GM18870 (cell line): ENCODE measurements around the gene TCHP.
"Not testable (repeated sequence)": the region's sequence is repeated elsewhere in the genome, so short reads cannot be mapped to it uniquely, and the experiment has no call there.

Experiments
- ATAC-seq: cut with Tn5 transposase; IDR thresholded peaks from one replicate; pipeline ENCODE4 v1.9.1; 2021; ENCODE audit warnings: moderate library complexity; ENCODE audit not compliant: unreplicated experiment

The TCHP gene

DNA sequence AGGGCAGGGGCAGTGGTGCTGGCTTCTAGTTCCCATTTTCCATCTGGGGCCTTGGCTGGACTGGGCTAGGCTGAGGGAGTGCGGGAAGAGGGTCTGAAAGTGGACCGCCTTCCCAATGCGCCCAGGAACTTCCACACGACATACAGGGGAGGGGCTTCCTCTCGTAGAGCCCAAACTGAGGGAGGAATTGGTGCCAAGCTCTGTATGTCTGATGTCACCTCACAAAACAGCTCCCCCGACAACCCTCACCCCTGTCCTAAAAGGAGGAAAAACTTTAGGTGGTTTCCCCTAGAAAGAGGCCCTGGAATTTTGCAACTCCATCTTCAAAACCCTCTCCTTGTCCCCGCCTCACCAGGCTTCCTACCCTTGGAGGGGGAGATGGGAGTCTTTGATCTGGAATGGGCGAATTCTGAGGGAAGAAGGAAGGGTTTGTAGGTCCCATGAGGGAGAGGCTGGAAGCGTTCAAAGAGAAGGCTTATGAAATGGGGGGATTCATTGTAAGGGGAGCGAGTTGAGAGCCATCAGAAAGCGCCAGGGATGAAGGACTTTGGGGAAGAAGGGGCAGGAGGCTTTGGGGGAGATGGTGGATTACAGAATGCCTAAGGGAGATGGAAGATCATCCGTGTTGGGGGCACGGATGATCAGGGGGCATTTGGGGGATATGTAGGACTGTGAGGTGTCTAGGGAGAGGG is 20.6 kb upstream of the TCHP start:
- no peak for ATAC-seq

DNA sequence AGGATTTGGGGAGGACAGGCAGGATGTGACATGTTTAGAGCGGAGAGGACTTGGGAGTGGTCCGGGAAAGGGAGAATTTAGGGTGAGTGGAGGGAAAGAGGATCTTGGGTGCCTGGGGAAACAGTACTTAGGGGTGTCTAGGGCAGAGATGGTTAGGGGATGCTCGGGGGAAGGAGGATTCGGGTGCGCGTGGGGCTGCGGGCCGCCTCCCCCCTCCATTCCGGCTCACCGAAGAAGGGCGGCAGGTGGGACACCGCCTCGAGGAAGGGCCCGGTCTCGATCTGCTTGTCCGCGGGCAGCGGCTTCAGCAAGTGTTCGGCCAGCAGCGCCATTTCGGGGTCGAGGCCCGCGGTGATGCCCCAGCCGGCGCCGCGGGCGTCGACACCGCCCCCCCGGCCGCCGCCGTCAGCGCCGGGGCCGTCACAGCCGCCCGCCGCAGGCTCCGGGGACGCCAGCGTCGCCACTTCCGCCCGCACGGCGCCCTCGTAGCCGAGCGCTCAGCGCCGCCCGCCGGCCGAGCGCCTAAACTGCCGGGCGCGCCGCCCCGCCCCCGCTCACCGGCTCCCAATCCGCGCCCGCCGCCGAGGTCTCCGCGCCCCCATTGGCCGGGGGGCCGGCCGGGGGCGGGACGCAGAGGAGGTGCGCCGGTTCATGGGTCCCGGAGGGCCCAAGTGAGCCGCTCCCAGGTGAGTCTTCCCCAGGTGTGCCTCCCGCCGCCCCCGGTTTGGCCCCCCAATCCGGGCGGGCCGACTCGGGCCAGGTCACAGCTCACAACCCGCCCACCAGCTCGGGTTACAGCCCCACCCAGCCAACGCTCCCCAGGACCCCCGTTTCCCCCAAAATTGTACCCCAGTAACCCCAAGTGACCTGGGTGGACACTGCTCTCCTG is 19.8 kb upstream of the TCHP start, which contains the start of gene GLTP:
TSS of gene GLTP (minus strand) at position 499 of the 889 bp plus-strand sequence. CDS start at position 332, 167 bp downstream.
- ATAC-seq = no peak

DNA sequence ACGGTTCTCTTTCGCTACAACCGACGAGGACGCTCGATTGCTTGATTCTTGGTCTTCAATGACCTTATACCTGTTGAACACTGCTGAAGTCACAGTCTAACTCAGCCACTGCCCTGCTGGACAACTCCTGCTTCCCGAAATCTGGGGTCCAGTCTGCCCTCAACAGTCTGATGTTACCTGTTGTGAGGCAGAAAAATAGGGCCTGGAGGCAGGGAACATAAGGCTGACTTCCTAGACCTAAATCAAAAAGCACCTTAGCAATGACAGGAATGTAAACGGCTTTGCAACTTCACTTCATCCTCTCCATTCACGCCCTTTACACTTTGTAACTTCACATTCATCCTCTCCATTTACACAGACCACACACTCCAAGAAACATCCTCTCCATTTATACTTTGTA is 19.1 kb upstream of the TCHP start:
- no peak for ATAC-seq

DNA sequence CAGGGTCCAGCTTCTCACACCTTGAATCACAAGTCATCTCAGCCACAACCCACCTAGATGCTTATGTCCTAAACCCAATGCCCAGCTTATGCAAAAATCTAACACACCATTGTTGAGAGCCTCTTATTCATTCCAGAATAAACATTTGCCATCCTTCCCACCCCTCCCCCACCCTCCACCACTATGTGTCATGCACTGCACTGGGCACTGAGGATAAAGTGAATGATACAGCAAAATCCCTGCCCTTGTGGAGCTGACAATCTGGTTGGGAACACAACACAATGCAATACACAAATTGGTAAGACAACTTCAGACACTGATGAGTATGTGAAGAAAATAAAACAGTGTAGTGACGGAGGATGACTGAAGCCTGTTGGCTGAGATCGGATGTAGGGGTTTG is 18.3 kb upstream of the TCHP start:
- ATAC-seq = no peak

DNA sequence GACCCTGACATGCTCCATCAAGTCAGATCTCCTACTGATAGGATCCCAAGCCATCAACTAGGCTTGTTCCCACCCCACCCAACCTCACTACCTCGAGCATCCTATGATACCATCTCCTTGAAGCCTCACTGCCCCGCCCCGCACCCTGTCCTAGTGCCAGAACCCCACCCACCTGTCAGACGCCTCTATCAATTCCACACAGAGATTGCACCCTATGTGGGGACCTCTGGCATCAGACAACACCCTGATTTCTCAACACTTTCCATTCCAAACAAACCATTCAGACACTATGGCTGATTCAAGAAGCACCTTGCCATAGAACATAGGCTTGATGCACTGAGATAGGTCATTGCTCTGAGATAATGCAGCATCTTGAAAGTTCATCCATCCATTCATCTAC is 16.6 kb upstream of the TCHP start:
- no peak for ATAC-seq

DNA sequence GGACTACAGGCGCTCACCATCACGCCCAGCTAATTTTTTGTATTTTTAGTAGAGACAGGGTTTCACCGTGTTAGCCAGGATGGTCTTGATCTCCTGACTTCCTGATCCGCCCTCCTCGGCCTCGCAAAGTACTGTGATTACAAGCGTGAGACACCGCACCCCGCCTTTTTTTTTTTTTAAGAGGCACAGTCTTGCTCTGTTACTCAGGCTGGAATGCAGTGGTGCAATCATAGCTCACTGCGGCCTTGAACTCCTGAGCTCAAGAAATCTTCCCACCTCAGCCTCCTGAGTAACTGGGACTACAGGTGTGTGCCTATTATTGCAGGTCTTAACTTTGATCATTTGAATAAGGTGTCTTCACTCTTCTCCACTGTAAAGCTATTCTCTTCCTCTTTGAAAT is 14.5 kb upstream of the TCHP start:
- no peak for ATAC-seq

DNA sequence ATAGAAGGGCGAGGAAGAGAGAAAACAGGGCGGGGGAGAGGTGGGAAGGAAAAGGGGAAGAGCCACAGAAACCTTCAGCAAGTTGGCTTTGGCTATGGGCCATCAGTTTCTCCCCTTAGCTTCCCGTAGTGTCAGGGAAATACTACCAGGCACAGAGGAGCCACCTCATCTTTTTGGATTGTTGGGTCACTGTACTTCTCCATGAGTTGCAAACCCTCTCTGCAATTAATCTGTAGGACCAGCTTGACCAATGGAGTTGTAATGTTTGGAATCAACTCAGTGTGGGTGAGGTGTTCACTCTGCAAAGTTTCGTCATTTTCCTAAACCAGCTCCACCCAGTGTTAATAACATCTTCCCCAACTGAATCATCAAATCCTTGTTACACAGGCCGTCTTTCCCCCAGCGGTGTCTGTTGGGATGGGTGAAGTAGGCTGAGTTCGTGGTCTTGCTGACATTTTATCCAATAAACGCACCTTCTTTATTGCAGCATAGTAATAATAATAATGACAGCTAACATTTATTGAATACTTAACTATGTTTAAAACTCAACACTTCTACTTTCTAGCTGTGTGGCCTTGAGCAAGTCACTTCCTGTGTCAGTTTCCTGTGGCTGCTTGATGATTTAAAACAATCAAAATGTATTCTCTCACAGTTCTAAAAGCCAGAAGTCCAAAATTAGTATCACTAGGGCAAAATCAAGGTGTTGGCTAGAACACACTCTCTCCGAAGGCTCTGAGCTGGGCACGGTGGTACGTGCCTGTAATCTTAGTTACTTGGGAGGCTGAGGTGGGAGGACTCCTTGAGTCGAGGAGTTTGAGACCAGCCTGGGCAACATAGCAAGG is 11.7 kb upstream of the TCHP start:
- no peak for ATAC-seq

DNA sequence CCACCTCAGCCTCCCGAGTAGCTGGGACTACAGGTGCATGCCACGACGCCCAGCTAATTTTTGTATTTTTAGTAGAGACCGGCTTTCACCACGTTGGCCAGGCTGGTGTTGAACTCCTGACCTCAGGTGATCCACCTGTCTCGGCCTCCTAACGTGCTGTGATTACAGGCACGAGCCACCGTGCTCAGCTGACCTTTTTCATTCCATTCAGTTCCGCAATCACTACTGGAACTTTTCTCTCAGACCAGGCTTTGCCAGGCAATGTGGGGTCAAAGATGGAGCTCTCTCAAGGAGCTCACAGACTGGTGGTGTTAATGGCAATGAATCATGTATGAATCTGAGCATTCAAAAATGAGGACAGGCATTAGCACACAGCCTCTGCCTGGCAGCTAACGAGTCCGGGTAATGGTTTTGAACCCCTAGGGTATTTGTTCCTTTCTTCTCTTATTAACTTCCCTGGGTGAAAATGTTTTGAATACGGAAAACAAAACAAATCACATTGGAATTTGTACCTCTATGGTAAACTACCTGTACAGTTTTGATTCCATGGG is 9.4 kb upstream of the TCHP start:
- no peak for ATAC-seq

DNA sequence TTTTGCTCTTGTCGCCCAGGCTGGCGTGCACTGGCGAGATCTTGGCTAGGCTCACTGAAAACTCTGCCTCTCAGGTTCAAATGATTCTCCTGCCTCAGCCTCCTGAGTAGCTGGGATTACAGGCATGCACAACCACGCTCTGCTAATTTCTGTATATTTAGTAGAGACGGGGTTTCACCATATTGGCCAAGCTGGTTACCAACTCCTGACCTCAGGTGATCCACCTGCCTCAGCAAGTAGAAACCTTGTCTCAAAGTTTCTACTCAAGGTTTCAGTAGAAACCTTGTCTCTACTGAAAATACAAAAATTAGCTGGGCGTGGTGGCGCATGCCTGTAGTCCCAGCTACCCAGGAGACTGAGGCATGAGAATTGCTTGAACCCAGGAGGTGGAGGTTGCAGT is 8.3 kb upstream of the TCHP start:
- not testable (repeated sequence) for ATAC-seq

DNA sequence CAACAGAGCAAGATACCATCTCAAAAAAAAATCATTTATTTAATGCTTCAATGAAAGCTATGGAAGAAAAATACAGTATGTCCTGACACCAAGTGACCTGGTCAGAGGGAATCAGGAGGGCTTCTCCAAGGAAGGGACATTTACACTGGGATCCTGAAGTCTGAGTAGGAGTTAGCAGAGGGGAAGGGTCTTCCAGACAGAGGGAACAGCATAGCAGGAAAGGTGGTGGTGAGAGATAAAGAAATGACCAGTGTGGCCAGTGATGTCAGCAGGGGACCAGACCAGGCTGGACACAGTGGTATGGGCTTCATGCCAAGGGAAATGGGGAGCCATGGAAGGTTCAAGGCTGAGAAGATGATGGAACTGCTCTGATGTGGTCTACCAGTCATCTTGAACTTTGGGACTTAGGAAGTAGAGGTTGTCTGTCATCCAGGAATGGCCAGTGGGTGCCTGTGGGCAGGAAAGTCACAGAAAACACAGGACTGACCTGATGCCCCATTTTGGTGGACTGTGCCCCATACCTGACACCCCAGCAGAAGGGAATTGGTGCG is 7.8 kb upstream of the TCHP start:
- ATAC-seq = no peak

DNA sequence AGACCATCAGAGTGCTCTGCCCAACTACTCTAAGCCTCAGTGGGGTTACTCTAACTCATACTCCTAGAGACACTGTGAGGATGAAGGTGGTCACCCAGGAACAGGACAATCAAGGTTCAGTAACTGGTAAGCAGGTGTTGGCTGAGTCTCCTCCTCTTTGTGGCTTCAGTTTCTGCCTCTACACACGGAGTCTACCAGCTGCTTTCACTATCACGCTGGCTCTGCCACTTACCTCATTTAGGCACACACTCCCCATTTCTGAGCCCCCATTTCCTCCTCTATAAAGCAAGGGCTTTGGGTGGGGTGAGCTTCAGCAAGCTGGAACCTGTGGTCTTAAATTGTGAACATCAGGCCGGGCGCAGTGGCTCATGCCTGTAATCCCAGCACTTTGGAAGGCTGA is 7.3 kb upstream of the TCHP start:
- ATAC-seq = peak; percentile 60

DNA sequence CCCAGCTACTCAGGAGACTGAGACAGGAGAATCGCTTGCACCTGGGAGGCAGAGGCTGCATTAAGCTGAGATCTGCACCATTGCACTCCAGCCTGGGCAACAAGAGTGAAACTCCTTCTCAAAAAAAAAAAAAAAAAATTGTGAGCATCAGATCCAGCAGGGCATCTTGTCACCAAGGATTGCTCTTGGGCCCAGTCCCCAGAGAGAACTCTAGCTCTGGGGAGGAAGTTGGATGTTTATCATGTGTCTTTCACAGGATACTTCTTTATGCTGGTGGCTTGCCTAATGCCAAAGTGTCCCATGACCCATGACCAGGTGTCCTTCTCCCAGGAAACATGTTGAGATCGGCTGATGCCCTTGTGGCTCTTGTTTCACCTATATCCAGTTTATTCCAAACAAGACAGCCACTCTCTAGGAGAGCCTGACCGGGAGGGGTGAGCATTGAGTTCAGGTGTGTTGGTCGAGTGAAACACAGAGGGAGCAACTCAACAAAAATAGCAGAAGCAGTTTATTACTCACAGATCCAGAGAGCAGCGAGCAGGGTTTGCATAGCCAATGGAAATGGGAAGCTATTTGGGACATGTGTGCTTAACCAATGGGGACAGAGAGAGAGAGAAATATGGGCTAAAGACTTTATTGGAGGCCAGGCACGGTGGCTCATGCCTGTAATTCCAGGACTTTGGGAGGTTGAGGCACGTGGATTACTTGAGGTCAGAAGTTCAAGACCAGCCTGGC is 6.6 kb upstream of the TCHP start:
- no peak for ATAC-seq

DNA sequence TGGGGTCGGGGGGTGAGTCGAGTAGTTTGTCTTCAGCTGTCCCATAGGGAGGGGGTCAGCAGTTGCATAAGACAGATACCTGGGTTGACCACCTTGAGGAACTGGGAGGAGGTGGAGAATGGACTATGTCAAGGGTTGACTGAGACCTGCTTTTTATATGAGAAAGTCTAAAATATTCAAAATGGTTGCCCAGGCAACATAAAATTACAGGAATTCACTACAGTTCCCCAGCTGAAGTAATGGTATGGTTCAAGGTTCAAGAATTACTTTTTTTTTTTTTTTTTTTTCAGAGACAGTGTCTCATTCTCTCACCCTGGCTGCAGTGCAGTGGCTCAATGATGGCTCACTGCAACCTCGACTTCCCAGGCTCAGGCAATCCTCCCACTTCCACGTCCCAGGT is 5.1 kb upstream of the TCHP start:
- ATAC-seq = no peak

DNA sequence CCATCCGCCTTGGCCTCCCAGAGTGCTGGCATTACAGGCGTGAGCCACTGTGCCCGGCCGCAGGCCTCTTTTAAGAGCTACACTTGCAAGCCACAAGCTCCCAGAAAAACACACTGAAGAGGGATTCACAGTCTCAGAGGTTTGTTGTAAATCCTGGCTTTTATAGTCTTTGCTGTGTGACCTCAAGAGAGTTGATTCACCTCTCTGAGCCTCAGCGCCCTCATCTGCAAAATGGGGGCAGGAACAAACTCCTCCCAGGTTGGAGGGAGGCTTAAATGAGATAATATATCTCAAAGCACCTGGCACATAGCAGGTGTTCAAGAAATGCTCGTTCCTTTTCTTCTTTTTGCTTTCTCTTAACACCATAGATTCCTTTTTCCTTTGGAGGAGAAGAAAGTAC is 3.9 kb upstream of the TCHP start:
- no peak for ATAC-seq

DNA sequence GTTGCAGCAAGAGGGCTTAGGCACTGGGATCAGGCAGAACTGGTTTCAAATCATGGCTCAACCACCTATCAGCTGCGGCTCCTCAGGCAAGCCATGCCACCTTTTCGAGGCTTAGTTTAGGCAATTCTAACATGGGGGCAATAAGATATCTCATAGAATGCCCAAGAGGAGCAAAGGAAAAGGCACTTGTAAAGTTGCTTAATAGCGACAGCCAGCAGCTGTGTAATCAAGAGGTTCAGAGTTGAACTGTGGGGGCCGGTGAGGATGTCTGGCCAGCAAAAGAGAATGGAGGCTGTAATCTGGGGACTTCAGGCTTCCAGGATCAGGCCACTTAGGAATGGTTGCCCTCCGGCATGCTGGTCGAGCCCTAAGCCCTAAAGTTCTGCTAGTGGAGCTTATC is 3.0 kb upstream of the TCHP start:
- no peak for ATAC-seq

DNA sequence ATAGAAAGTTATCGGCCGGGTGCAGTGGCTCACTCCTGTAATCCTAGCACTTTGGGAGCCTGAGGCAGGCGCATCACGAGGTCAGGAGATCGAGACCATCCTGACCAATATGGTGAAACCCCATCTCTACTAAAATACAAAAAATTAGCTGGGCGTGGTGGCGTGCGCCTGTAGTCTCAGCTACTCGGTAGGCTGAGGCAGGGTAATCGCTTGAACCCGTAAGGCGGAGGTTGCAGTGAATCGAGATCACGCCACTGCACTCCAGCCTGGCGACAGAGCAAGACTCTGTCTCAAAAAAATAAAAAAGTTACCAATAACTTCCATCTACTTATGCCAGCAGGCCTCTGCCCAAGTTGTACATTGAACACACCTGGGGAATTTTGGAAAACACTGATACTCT is 729 bp upstream of the TCHP start:
- not testable (repeated sequence) for ATAC-seq

DNA sequence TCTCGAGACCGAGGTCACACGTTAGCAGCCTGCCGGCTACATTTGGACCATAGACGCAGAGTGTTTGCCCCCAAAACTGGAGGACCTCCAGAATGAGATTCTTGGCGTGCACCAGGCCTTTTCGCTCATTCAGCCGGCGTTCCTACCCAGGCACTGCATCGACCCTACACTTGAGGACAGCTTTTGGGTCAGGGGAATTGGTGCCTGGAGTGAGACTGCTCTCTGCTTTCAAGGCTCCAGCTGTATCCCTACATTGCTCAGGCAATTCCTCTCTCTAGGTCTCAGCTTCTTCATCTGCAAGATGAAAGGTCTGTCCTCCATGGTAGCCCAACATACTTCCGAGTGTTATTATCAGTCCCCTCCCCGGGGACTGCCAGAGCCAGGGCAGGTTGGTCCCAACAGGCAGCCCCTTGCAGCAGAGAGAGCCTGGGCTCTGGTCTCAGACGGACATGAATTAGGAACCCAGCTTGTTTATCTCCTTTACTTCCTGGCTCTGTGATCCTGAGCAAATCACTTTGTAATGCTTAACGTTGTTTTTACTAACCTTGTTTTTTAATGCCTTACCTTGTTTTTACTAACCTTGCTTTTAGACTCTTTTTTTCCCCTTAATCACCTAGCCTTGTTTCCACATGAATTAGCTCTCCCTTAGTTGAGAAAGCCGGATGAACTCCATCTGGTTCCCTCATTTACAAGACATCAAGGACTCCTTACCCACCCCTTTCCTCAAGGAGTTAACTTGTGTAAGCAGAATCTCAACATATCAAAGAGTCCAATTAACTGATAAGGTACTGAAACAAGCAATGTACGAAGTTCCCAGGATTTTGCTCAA is 892 bp downstream of the TCHP start:
- ATAC-seq = no peak

DNA sequence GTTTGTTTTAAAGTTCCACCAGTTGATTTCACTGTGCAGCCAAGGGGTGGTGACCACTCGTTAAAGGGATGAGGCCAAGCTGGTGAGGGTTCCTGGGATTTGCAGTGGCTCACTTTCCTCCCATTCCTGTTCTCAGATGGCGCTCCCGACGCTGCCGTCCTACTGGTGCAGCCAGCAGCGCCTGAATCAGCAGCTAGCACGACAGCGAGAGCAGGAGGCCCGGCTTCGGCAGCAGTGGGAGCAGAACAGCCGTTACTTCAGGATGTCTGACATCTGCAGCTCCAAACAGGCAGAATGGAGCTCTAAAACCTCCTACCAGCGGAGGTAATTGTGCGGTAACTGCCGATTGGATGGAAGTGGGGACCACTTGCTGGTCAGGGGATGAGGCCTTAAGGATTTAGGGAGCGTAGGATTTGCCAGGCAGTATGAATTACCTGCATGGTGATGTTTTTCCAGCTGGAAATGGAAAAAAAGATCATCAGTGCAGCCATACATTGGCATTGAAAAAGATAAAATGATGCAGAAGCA is 2.9 kb downstream of the TCHP start:
- ATAC-seq = no peak

DNA sequence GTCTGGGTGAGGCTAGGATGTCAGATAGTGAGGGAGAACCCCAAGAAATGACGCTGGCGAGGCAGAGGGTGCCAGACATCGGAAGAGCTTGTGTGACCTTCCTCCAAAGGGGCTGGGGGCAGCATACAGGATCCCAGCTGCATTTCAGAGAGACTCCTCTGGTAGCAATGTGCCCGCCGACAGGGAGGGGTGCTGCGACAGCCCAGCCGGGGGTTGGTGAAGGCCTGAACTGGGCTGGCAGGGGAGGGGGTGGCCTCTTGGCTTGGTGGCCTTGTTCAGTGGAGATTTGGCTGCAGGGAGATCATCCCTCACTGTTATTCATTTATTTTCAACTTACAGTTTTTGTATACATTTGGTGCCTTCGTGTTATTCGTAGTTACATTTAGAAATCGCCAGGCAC is 5.2 kb downstream of the TCHP start:
- no peak for ATAC-seq
